Esophagus mucosa (tissue), 1 donor: Measurements from ENCODE around the gene NEUROG1. TPM values are rescaled to one million over a fixed set of nuclear protein-coding genes. Genes with fewer than 3 reads are reported as not detected.
"Not testable (repeated sequence)": the region's sequence is repeated elsewhere in the genome, so short reads cannot be mapped to it uniquely, and the experiment has no call there.

ENCODE experiments used
- ATAC-seq: fragments of 200-7000 bp; cut with Tn5 transposase; one replicate; pipeline ENCODE4 v1.9.1; 2020
- total RNA-seq: library from RNA; stranded (reverse); gene quantifications from one replicate; pipeline ENCODE4 v1.2.4, GENCODE V29; 2023
- donor health status: DM: yes; HTN: yes; CAD: no.

NEUROG1 gene
- total RNA-seq, 1 donor from 2014 or later: not detected

DNA sequence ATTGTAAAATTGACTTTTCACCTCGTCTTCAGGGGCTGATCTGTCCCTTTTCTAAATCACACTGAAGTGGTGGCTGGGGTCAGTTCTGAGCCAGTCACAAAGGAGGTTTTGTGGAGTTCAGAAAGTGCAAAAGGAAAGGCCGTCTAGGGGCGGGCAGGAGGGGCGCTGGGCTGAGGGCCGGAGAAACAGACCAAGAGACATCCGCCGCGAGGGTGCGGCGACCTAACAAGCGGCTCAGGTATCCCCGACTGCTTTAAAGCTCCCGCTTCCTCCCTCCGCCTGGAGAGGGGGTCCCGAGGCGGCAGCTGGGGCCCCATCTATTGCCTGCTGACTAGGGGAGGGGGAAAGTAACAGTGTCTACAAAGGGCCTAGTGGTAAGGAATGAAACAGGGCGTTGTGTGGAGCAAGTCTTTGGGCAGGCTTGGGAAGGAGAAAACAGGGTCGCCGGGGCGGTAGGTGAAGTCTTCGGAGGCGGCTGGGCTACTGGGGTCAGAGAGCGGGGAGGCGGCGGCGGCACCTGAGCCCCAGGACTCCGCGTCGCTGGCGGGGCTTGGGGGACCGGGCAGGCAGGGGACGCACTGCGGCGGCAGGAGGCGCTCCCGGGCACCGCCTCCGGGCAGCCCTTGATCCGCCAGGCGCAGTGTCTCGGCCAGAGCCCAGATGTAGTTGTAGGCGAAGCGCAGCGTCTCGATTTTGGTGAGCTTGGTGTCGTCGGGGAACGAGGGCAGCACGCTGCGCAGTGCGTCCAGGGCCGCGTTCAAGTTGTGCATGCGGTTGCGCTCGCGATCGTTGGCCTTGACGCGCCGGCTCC lies 950 bp downstream of the NEUROG1 start:
- no peak for ATAC-seq

DNA sequence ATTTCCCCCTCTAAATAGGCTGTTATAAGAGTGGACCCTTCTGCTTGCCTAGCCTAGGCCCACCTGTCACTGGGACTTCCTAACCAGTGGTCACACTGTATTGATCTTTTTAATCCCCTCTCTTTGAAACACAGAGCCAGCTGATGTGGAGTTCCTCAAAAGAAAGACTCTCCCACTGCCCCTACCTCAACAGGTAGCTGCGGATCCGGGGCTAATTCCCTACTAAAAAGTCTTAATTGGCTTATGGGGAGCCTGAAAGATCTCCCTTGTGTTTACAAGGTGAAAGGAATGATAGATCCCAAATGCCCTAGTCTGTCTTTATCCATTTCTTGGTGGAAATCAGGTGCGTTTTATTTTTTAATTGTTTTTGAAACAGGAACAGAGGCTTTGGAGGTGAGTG lies 2.0 kb downstream of the NEUROG1 start:
- ATAC-seq: no peak

DNA sequence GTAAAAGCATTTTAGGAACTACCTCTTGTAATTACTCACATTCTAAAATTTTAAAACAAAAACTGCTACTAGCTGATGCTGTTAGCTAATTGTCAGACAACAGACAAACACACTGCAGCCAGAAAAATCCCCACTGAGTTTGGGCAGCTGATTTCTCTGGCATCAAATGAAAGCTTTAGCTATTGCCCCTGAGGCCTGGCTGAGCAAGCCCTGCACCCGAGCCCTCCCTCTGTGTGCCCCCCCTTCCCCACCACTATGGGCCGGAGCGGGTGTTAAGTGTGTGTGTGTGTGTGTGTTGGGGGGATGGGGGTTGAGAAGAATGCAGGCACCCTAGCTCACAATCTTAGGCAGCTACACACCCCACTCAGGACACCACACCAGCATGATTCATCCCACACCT lies 2.4 kb downstream of the NEUROG1 start:
- ATAC-seq: no peak

DNA sequence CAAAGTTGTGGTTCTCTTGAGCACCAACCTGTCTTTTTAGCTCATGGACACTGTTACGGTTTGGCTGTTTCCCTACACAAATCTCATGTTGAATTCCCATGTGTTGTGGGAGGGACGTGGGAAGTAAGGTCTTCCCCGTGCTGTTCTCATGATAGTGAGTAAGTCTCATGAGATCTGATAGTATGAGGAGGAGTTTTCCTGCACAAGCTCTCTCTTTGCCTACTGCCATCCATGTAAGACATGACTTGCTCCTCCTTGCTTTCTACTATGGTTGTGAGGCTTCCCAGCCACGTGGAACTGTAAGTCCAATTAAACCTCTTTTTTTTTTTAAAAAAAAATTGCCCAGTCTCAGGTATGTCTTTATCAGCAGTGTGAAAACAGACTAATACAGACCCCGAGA lies 6.2 kb downstream of the NEUROG1 start:
- ATAC-seq: not testable (repeated sequence)

DNA sequence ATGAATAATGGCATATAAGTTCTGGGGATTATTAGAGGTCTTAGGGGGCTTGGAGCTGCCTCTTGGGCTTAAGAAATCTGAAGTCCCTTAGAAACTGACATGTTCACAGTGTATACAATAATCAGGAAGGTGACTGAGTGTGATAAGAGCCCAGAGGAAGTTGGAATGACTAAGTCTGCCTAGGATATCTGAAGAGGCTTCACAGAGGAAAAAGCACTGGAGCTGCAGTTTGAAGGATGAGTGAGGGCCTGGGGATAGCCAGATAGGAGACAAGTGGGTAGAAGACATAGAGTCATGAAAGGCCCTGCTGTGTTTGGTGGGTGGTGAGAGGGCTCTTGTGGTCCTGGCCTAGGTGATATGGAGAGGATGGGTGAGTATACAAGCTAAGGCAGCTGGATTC lies 8.8 kb downstream of the NEUROG1 start:
- ATAC-seq: no peak

DNA sequence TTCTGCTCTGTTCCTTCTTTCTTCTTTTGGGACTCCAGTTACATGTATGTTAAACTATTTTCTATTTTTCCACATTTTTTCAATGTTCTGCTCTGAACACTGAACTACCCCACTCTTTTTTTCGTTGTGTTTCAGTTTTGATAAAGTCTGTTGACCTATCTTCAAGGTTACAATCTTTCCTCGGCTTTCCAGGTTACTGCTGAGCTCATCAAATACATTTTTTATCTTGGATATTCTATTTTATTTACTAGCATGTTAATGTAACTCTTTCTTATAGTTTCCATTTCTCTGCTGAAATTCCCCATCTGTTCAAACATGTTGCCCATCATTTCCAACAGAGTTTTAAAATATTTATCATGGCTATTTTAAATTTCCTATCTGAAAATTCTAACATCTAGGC lies 13.8 kb downstream of the NEUROG1 start:
- ATAC-seq: no peak

DNA sequence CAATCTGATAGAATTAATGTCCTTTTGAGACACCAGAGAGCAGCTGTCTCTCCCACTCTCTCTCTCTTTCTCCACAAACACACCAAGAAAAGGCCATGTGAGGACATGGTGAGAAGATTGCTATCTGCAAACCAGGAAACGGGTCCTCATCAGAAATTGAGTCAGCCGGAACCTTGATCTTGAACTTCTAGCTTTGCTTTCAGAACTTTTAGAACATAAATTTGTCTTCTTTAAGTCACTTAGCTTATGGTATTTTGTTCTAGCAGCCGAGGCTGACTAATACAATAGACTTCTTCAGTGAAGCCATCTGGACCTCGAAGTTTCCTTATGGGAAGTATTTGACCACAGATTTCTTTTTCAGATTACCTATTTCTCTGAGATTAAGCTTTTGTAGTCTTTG lies 18.1 kb downstream of the NEUROG1 start:
- no peak for ATAC-seq

DNA sequence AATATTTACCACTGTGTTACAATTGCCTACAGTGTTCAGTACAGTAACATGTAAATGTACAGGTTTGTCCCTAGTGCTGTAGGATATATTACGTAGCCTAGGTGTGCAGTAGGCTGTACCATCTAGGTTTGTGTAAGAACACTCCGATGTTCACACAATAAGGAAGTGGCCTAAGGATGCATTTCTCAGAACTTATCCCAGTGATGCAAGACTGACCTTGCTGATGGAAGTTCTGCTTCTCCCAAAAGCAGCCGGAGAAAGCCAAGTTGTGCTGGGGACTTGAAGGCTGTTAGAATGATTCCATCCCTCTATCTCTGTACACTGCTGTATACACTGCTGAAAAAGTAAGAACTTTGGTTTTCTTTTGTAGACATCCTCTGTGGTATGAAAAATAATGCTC lies 21.6 kb downstream of the NEUROG1 start:
- ATAC-seq: no peak

DNA sequence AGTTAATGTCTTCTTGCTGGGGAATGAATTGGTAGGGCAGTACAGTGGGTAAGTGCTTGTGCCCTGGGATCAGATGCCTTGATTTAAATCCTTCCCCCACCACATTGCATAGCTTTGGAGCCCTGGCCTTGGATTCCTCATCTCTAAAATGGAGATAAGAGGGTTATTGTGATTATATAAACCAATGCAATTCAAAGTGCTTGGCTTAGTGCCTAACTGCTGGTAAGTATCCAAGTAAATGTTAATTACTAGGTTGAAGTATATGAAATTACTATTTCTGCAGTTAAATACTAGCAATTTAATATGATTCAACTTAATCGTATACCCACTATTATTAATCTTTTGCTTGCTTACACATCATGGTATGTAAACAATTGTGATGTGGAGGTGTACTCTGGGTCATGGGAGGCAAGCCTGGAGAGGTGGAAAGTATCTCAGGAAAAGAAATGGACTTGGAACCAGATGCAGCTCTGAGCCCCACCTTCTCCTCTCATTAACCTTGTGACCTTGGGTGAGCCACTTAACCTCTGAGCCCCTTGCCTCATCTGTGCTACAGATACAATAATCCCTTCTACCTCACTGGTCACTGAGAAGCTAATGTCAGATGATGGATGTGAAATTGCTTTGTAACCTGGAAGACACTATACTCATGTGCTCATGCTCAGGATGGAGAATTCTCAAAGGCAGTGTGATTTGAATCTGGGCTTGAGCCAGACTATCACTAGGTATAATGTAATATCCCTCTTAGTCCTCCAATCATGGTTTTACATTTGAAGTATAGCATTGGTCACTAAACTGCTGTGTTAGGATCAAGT lies 23.8 kb downstream of the NEUROG1 start:
- ATAC-seq: no peak

DNA sequence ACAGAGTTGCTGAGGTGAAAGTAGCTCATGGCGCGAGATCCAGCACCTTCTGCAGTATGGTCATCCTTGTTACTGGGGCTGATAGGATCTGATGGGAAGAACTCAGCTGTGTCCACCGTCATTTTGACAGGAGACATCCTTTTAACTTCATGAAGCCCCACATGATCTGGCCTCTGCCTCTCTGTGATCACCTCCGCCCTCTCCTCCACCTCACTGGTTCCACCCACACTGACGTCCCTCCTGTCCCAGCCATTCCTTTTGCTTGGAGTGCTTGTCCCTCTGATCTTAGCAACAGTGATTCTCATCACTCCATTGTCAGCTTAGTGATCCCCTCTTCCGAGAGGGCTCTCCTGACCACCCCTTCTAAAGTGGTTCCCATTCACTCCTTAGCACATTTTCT lies 25.8 kb downstream of the NEUROG1 start:
- ATAC-seq: no peak

DNA sequence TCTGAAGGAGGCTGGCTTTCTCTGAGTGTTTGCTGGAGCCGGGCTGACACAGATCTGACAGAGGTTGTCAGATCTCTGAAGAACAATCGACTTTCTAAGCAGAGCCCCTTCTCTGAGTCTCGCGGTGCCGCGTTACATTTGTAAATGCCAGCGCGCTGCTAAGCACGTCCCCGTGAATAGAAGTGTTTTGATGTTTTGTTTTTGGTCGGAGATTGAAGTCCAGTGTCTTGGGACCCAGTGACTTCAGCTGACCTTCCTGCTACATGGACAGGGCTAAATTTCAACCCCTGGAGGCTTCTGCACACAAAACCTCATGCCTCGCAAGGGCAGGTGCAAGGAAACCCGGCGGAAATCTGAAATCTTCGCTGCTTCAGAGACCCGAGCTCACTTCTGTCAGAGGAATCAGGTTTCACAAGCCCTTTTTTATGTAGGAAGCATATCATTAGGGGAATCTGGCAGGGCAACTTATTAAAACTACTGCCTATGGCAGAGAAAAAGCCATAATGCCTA lies 27.2 kb downstream of the NEUROG1 start:
- no peak for ATAC-seq

DNA sequence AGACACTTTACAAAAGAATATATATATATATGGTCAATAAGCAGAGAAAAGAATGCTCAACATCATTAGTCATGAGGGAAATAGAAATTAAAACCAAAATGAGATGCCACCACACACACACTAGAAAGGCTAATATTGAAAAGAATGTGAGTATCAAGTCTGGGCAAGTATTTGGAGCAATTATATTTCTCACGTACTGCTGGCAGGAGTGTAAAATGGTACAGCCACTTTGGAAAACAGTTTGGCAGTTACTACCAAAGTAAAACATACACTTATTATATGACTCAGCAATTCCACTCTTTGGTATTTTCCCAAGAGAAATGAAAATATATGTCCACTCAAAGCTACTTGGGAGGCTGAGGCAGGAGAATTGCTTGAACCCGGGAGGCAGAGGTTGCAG lies 29.8 kb downstream of the NEUROG1 start:
- peak; percentile 79 for ATAC-seq

DNA sequence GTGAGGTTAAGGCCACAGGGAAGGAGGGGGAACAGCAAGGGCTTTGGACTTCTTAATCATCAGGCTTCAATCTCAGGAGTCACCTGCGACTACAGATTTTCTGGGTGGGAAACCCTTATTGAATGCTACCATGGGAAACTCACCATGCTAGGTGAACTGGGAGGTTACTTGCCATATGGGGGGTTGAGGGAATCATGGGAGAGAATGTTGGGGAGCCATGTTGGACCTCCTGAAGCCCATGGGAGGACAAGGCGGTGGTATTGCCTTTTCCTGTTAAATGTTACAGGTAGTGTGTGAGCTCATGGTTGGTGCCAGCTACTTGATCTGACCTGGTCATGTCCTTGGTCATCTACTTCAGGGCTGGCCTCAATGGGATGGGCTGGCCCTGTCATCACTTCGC lies 31.4 kb downstream of the NEUROG1 start:
- no peak for ATAC-seq

DNA sequence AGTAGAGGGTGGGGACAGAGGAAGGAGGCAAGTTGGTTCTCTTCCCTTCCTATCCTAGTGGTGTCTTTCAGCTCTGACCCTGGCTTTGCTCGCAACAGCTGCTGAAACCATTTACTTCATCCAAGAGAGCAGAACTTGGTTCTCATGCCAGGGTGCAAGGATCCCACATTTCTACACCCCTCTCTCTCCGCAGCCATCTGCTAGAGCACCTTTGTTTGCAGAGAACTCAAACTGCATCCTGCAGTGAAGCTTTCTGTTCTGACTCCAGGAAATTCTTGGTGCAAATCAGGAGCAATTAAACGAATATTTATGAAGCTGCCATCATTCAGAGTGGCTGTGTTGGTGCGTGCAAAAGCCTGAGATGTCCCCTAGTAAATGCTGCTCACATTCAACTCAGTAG lies 31.9 kb downstream of the NEUROG1 start:
- ATAC-seq: no peak

DNA sequence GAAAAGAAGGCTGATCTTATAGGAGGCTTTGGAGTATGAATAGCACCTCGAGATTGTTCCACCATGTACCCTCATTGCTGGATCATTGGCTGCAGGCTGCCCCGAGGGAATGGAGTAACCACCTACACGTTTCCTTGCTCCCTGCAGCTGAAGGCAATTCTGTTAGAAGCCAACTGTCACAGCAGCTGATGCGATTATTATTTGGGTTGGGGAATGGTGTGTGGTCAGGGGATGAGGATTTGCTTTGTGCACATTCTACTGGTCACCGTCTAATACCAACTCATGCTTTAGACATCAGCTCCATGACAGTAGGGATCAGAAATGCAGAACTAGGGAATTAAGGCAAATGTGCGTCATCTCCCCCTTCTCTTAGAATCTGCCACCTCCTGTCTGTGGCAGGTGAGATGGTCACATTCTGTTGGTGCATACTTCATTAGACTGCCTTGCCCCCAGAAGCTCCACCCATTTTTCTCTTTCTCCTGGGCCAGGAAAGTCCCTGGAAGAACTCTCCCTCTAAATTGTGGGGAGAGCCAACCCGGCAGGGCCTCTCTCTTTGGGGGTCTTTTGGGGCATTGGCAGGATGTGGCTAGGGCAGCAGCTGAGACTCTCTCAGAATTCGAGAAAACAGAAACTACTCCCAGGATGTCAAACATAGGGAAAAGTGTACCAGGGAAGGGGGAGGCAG lies 32.8 kb downstream of the NEUROG1 start:
- no peak for ATAC-seq

DNA sequence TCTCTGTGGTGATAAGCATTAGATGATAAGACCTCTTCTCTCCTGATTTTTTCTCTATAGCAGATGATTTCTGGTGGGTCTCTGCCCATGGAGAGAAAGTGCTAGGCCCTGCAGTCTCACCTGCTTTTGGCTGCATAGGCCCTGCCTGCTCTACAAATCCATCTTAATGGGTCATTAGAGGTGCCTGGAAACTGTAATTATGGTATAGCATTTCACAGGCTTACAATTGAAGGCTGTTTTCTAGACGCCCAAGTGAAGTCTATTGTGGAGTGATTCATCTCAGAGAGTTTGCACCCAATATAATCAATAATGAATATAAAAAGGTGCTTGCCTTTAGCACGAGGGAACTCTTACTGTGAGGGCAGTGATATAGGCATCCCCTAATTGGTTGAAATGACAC lies 33.8 kb downstream of the NEUROG1 start:
- no peak for ATAC-seq

DNA sequence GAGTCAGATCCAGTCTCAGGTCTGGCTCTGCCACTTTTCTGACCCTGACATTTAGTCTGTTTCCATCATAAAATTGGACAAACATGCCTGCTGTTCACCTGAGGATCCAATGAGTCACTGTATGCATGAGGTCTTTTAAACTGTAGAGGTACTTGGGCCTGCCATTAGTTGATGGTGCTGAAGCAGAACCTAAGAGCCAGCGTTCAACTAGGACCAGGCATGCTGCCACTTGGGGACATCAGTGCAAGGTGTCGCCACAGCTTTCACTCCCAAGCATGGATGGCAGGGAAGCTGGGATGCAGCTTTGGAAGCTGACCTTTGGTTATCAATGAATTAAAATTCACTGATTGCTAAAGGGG lies 37.1 kb downstream of the NEUROG1 start:
- ATAC-seq: no peak

DNA sequence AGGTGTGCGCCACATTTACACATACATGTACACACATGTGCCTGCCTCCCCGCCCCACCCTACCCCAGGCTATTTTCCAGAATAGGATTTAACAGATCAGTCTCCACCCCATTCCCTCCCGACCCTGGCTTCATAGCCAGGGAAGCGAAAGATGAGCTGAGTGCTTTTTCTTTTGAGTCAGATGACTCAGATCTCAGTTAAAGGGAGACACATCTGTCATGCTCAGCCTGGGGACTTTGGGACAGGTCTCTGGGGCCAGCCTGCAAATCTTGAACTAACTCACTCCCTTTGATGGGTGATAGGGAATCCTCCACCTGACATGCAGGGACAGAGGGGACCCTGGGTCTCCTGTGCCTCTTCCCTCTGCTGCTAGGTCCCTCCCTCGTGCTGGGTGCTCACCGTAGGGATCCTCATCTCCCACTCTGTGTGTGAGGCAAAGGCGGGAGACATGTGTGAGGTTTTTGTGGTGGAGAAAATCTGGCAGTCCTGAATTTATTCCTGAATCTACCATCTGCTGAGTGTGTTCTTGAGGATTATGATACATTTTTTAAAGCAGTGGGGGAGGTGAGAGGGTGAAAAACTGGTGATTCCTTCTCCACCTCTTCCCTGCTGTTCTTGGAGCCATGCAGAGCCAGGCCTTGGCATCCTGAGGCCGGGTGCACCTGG lies 37.7 kb downstream of the NEUROG1 start:
- peak; percentile 66 for ATAC-seq

DNA sequence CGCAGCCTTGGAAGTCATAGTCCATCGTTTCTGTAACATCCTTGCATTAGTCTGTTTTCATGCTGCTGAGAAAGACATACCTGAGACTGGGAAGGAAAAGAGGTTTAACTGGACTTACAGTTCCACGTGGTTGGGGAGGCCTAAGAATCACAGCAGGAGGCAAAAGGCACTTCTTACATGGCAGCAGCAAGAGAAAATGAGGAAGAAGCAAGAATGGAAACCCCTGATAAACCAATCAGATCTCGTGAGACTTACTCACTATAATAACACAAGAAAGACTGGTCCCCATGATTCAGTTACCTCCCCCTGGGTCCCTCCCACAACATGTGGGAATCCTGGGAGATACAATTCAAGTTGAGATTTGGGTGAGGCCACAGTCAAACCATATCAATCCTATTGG lies 40.2 kb downstream of the NEUROG1 start:
- not testable (repeated sequence) for ATAC-seq

DNA sequence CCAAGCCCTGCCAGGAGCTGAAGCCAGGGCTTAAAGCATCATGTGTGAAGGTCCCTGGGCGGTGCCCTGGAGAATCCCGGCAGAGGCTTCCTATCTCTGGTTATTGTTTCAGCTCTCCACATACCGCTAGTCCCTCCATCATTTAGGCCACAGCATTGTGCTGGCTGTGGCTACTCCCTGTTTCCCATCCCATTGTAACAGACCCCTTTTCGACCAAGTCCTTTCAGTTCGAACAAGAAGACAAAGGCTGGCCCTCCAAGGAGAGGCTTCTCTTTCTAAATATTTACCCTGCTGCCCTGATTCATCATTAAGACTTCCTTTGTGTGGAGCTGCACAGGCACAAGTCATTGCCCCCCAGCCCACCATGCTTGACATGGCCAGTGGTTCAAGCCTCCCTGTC lies 41.6 kb downstream of the NEUROG1 start:
- no peak for ATAC-seq

DNA sequence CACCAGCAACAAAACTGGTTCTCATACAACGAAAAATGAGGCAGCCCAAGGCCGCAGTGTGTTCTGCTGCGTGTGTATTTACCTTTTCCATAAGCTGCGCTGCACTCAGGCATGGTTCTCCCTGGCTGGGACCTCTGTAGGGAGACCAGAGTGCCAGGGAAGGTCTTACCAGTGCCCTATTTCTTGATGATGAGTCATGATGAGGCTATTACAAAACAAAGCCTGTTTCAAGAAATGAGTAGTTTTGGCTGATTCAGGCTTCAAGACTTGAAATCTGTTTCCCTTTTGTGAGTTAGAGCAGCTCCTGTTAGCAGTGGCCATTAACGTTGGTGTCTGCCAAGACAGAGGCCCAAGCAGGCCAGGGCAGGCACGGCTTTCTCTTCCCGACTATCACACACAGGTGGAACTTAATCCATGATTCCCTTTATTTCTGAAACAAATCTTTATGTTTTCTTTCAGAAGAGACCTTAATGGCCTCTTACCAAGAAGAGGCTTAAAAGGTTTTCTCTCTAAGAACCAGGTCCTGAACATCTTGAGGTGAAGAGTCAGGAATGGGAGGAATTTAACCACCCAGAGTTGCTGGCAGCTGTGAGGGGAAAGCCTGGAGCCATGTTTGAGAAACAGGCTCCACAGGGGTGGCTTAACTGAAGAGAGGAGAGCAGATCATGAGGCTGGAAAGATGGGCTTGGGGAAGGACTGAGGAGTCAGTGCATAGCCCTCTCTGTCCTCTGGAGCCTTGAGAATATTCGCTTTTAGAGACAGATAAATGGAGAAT lies 42.2 kb downstream of the NEUROG1 start:
- peak; percentile 83 for ATAC-seq

DNA sequence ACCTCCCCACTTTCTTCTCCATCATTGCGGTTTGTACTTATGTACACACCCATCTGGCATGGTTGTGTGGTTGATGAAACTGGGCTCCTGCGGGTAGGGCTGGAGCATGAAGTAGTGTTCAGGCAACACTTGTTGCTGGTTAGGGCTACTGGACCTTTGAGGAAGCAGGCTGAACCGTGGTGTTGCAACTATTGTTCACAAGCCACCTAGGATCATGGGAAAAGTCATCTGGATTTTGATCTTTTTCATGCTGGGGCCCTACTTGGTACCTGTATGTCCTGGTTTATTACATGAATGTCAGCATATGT lies 43.5 kb downstream of the NEUROG1 start:
- peak; percentile 34 for ATAC-seq
